K562 (cell line): Measurements from ENCODE around the gene KIF3B. TPM values are rescaled to one million over a fixed set of nuclear protein-coding genes. Genes with fewer than 3 reads are reported as not detected.

Experiments
- ARID1B ChIP-seq: fragments of 450-650 bp; IDR thresholded peaks from 2 replicates; pipeline ENCODE4 v1.6.1; 2016; ENCODE audit warnings: antibody characterized with exemption, mild to moderate bottlenecking, inconsistent platforms
- CREB1 ChIP-seq, 2 experiments: sonication (generic) in 1 of 2; formaldehyde crosslinking in 1 of 2; IDR thresholded peaks; 2 replicates each; pipeline versions ENCODE4 v1.6.1 to v1.8.0; 2012 to 2022; ENCODE audit warnings: inconsistent platforms in 1 of 2, mild to moderate bottlenecking in 1 of 2, missing genetic modification reagents in 1 of 2, moderate library complexity in 1 of 2
- ELF2 ChIP-seq: fragments of 250-450 bp; sonication (Bioruptor Pico); IDR thresholded peaks from 2 replicates; pipeline ENCODE4 v1.5.0; 2021; ENCODE audit warnings: mild to moderate bottlenecking
- ETV6 ChIP-seq, 3 experiments: fragments of 150-350 bp in 1 of 3; sonication (generic) in 1 of 3; formaldehyde crosslinking in 1 of 3; IDR thresholded peaks; 2 replicates each; pipeline versions ENCODE4 v1.6.1 to v1.8.0; 2014 to 2022; ENCODE audit warnings: borderline replicate concordance in 2 of 3, low read depth in 2 of 3, antibody characterized with exemption in 1 of 3, low read length in 1 of 3, mild to moderate bottlenecking in 1 of 3, missing genetic modification reagents in 1 of 3
- GATAD2A ChIP-seq: fragments of 450-650 bp; IDR thresholded peaks from 2 replicates; pipeline ENCODE4 v1.6.1; 2017
- MAZ ChIP-seq, 2 experiments: fragments of 450-650 bp in 1 of 2; sonication (generic) in 1 of 2; formaldehyde crosslinking; IDR thresholded peaks in 1 of 2; conservative IDR thresholded peaks in 1 of 2; 2 replicates each; pipeline versions ENCODE4 v1.4.0 to v1.5.0; 2020; ENCODE audit warnings: mild to moderate bottlenecking in 1 of 2, missing genetic modification reagents in 1 of 2
- POU5F1 ChIP-seq: fragments of 150-350 bp; IDR thresholded peaks from 2 replicates; pipeline ENCODE4 v1.6.1; 2014; ENCODE audit warnings: borderline replicate concordance, low read length, low read depth, mild to moderate bottlenecking; ENCODE audit not compliant: partially characterized antibody
- RFX1 ChIP-seq: fragments of 450-650 bp; IDR thresholded peaks from 2 replicates; pipeline ENCODE4 v1.6.1; 2016; ENCODE audit warnings: mild to moderate bottlenecking, moderate library complexity
- STAT5A ChIP-seq: IDR thresholded peaks from 2 replicates; pipeline ENCODE4 v1.6.1; 2012; ENCODE audit warnings: low read length, inconsistent platforms, borderline replicate concordance
- polyA plus RNA-seq, 8 experiments: library from polyadenylated mRNA; depleted of rRNA in 4 of 8; stranded (reverse) in 5 of 8; unstranded in 3 of 8; fragments of >200 nt; fragmentation: Nextera tagmentation in 2 of 8; fragmentation: Illumina TruSeq in 1 of 8; extraction: Ambion mirVana in 2 of 8; extraction: Trizol in 1 of 8; gene quantifications; 2 replicates each; pipeline versions ENCODE4 v1.2.1 to v1.2.3, GENCODE V29; 2011 to 2014; ENCODE audit warnings: inconsistent platforms in 1 of 8, missing spikeins in 1 of 8
- total RNA-seq, 7 experiments: library from RNA; depleted of rRNA in 6 of 7; stranded (reverse); fragments of >200 nt in 6 of 7; fragmentation: Illumina TruSeq in 2 of 7; extraction: Trizol in 2 of 7; gene quantifications; 2 replicates each; pipeline versions ENCODE4 v1.2.1 to v1.2.3, GENCODE V29; 2011 to 2021; ENCODE audit warnings: low replicate concordance in 1 of 7
- TF ChIP-seq, protein P1 (sequence below): fragments of 250-450 bp; sonication (Bioruptor Pico); IDR thresholded peaks from 2 replicates; pipeline ENCODE4 v1.5.0; 2022; ENCODE audit warnings: mild to moderate bottlenecking
- TF ChIP-seq, protein P2 (sequence below): fragments of 250-450 bp; sonication (Bioruptor Pico); IDR thresholded peaks from 2 replicates; pipeline ENCODE4 v1.9.0; 2021; ENCODE audit warnings: mild to moderate bottlenecking, inconsistent platforms

KIF3B gene
- total and polyA plus RNA-seq, 9 of the 15 experiments (the other 6 are each of a cell fraction or from before 2014, with no cell fraction given): 2.9 to 12.3 (median 8.6) TPM

DNA sequence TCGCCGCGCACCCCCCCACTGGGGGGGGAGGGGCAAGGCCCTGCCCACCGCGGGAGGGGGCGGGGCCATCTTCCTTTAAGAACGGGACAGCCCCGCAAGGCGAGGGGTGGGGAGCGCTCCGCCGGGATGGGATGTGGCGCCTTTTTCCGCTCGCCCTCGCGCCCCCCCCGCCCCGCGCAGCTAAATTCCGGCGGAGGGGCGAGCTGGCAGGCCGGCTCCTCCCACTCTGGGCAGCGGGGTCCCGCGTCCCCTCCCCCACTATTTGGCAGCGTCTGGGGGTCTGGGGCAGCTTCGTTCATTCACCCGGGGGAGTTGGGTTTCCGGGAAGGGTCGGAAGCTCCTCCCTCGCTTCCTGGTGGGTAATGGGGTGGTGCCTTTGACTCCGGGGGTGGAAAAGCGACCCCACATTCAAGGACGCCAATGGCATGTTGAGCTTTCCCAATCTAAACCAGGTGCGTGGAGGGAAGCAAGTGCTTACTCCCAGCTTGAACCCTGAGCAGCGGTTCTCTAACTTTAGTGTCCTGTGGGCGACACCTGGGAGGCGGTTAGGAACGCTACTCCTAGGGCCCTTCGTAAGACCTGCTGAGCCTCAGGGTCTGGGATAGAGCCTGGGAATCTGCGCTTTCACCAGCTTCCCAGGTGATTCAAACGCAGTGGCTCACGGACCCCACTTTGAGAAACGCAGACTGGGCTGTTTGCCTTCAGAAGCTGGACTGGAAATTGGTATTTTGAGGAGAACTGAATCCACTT is 81.6 kb downstream of the KIF3B start (continued):
- TF ChIP-seq, protein P1, sequence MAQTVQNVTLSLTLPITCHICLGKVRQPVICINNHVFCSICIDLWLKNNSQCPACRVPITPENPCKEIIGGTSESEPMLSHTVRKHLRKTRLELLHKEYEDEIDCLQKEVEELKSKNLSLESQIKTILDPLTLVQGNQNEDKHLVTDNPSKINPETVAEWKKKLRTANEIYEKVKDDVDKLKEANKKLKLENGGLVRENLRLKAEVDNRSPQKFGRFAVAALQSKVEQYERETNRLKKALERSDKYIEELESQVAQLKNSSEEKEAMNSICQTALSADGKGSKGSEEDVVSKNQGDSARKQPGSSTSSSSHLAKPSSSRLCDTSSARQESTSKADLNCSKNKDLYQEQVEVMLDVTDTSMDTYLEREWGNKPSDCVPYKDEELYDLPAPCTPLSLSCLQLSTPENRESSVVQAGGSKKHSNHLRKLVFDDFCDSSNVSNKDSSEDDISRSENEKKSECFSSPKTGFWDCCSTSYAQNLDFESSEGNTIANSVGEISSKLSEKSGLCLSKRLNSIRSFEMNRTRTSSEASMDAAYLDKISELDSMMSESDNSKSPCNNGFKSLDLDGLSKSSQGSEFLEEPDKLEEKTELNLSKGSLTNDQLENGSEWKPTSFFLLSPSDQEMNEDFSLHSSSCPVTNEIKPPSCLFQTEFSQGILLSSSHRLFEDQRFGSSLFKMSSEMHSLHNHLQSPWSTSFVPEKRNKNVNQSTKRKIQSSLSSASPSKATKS (CRISPR knock-in tag): no peak
- TF ChIP-seq STAT5A (no peak), GATAD2A (0 out of 2 replicates have a peak, but pooled peaks have one; percentile 49), MAZ (CRISPR knock-in tag; conservative IDR thresholded peaks at IDR 0.05 in 1 of 2, IDR thresholded peaks at IDR 0.05 in 1 of 2) (peak; percentile 81 to 89), ETV6 (IDR thresholded peaks at IDR 0.05; ENCODE audit: borderline replicate concordance in 1 of 2, low read depth in 2 of 2, low read length in 1 of 2) (0 out of 4 replicates have a peak, but pooled peaks of 1 of the 2 experiments have one; percentile 16), ETV6 (CRISPR knock-in tag; IDR thresholded peaks at IDR 0.05; ENCODE audit: borderline replicate concordance) (no peak), RFX1 (no peak), ARID1B (no peak), ELF2 (CRISPR knock-in tag) (peak; percentile 46), CREB1 (IDR thresholded peaks at IDR 0.05) (no peak), CREB1 (CRISPR knock-in tag; IDR thresholded peaks at IDR 0.05) (0 out of 2 replicates have a peak, but pooled peaks have one; percentile 43), POU5F1 (no peak)
- TF ChIP-seq, protein P2, sequence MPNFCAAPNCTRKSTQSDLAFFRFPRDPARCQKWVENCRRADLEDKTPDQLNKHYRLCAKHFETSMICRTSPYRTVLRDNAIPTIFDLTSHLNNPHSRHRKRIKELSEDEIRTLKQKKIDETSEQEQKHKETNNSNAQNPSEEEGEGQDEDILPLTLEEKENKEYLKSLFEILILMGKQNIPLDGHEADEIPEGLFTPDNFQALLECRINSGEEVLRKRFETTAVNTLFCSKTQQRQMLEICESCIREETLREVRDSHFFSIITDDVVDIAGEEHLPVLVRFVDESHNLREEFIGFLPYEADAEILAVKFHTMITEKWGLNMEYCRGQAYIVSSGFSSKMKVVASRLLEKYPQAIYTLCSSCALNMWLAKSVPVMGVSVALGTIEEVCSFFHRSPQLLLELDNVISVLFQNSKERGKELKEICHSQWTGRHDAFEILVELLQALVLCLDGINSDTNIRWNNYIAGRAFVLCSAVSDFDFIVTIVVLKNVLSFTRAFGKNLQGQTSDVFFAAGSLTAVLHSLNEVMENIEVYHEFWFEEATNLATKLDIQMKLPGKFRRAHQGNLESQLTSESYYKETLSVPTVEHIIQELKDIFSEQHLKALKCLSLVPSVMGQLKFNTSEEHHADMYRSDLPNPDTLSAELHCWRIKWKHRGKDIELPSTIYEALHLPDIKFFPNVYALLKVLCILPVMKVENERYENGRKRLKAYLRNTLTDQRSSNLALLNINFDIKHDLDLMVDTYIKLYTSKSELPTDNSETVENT (CRISPR knock-in tag): no peak
